CD14-positive monocyte (primary cell): ENCODE data around the gene PRR9. TPM values are rescaled to one million over a fixed set of nuclear protein-coding genes. Genes with fewer than 3 reads are reported as not detected.

Experiments
- DNase-seq, 3 donors: peaks; one replicate each; pipeline ENCODE4 v3.0.0-alpha.2; 2011 to 2022
- H2AFZ ChIP-seq: 2 replicates; pipeline ENCODE4 v1.6.0; 2012; ENCODE audit warnings: mild to moderate bottlenecking, low read depth, low read length, inconsistent platforms; ENCODE audit not compliant: insufficient read depth, poor library complexity, severe bottlenecking
- H3K27ac ChIP-seq, 2 donors: 1 replicate in 1 of 2; 2 replicates in 1 of 2; pipeline ENCODE4 v1.5.1; 2012 to 2013; ENCODE audit warnings: low read length in 2 of 2, control low read depth in 1 of 2, inconsistent platforms in 1 of 2, low read depth in 1 of 2, mild to moderate bottlenecking in 1 of 2
- H3K27me3 ChIP-seq, 2 donors: one replicate each; pipeline versions ENCODE4 v1.6.0 to v1.6.1; 2011 to 2013; ENCODE audit warnings: low read length in 2 of 2; ENCODE audit not compliant: control insufficient read depth in 2 of 2, insufficient read depth in 2 of 2
- H3K36me3 ChIP-seq, 2 donors: replicated peaks in 1 of 2; 1 replicate in 1 of 2; 2 replicates in 1 of 2; pipeline versions ENCODE4 v1.5.1 to v1.6.1; 2012 to 2013; ENCODE audit warnings: low read length in 2 of 2, control low read depth in 1 of 2, inconsistent platforms in 1 of 2, mild to moderate bottlenecking in 1 of 2; ENCODE audit not compliant: insufficient read depth in 2 of 2, control insufficient read depth in 1 of 2
- H3K4me1 ChIP-seq, 2 donors: 1 replicate in 1 of 2; 2 replicates in 1 of 2; pipeline versions ENCODE4 v1.5.1 to v1.6.1; 2012 to 2013; ENCODE audit warnings: low read length in 2 of 2, control low read depth in 1 of 2, inconsistent platforms in 1 of 2, mild to moderate bottlenecking in 1 of 2, moderate library complexity in 1 of 2; ENCODE audit not compliant: insufficient read depth in 2 of 2, control insufficient read depth in 1 of 2
- H3K4me2 ChIP-seq: replicated peaks from 2 replicates; pipeline ENCODE3; 2012; ENCODE audit warnings: low read length, moderate library complexity, mild to moderate bottlenecking; ENCODE audit not compliant: poor library complexity, severe bottlenecking; ENCODE audit errors: extremely low read depth
- H3K4me3 ChIP-seq, 3 experiments: fragments of 200-600 bp in 1 of 3; sonication (generic) in 1 of 3; replicated peaks in 1 of 3; 1 replicate in 2 of 3; 2 replicates in 1 of 3; pipeline ENCODE4 v1.5.1; 2011 to 2013; ENCODE audit warnings: low read length in 3 of 3, mild to moderate bottlenecking in 3 of 3, control low read depth in 2 of 3, low read depth in 2 of 3, inconsistent platforms in 1 of 3, moderate library complexity in 1 of 3
- H3K79me2 ChIP-seq: 2 replicates; pipeline ENCODE4 v1.6.0; 2012; ENCODE audit warnings: mild to moderate bottlenecking, control low read depth, inconsistent platforms, low read length, moderate library complexity; ENCODE audit not compliant: insufficient read depth
- H3K9ac ChIP-seq: 2 replicates; pipeline ENCODE4 v1.6.0; 2017; ENCODE audit warnings: low read length, mild to moderate bottlenecking; ENCODE audit not compliant: insufficient read depth, poor library complexity, severe bottlenecking
- H3K9me3 ChIP-seq, 2 donors: replicated peaks in 1 of 2; 1 replicate in 1 of 2; 2 replicates in 1 of 2; pipeline versions ENCODE4 v1.5.1 to v1.6.1; 2012 to 2013; ENCODE audit warnings: low read length in 2 of 2, control low read depth in 1 of 2; ENCODE audit not compliant: control insufficient read depth in 1 of 2, insufficient read depth in 1 of 2
- H4K20me1 ChIP-seq: 2 replicates; pipeline ENCODE4 v1.6.0; 2012; ENCODE audit warnings: mild to moderate bottlenecking, low read length, control low read depth, moderate library complexity; ENCODE audit not compliant: insufficient read depth
- H3K27ac Mint-ChIP-seq, 7 donors: one replicate each; pipeline ENCODE4 v1.8.0; 2020; ENCODE audit warnings: mild to moderate bottlenecking in 7 of 7, mixed read lengths in 7 of 7, moderate library complexity in 6 of 7, inconsistent platforms in 2 of 7
- H3K27me3 Mint-ChIP-seq, 3 donors: one replicate each; pipeline ENCODE4 v1.8.0; 2021 to 2022; ENCODE audit warnings: low read depth in 3 of 3, mild to moderate bottlenecking in 3 of 3, mixed read lengths in 3 of 3, moderate library complexity in 3 of 3, inconsistent platforms in 1 of 3
- H3K36me3 Mint-ChIP-seq, 2 donors: one replicate each; pipeline ENCODE4 v1.8.0; 2020; ENCODE audit warnings: mixed read lengths in 2 of 2, inconsistent platforms in 1 of 2, mild to moderate bottlenecking in 1 of 2
- H3K4me1 Mint-ChIP-seq: one replicate; pipeline ENCODE4 v1.8.0; 2020; ENCODE audit warnings: mild to moderate bottlenecking, mixed read lengths
- H3K4me3 Mint-ChIP-seq, 2 donors: one replicate each; pipeline ENCODE4 v1.8.0; 2020; ENCODE audit warnings: mild to moderate bottlenecking in 2 of 2, mixed read lengths in 2 of 2, moderate library complexity in 1 of 2
- H3K9me3 Mint-ChIP-seq, 7 donors: one replicate each; pipeline ENCODE4 v1.8.0; 2020 to 2022; ENCODE audit warnings: mixed read lengths in 7 of 7, mild to moderate bottlenecking in 6 of 7, moderate library complexity in 6 of 7, inconsistent platforms in 2 of 7
- WGBS: methylation state at CpG from one replicate; pipeline ENCODE4 v1.1.5; 2013; ENCODE audit warnings: missing lambda C conversion rate; ENCODE audit not compliant: insufficient coverage; 5-methylcytosine and 5-hydroxymethylcytosine counted together
- intact Hi-C, 2 donors: fragments of 100-400 bp; cut with micrococcal nuclease; formaldehyde crosslinking; loops; one replicate each; pipeline versions ENCODE4 v1.15.0 to v1.15.1; 2023
- polyA plus RNA-seq, 3 donors: library from polyadenylated mRNA; depleted of rRNA in 1 of 3; unstranded in 2 of 3; stranded (reverse) in 1 of 3; fragments of 300-500 nt in 2 of 3; fragments of >200 nt in 1 of 3; fragmentation: Illumina TruSeq in 2 of 3; gene quantifications; 1 replicate in 2 of 3; 2 replicates in 1 of 3; pipeline ENCODE4 v1.2.3, GENCODE V29; 2012 to 2021
- TF ChIP-seq, protein P1 (sequence below): fragments of 200-600 bp; IDR thresholded peaks from one replicate; pipeline ENCODE4 v1.8.0; 2022; ENCODE audit warnings: antibody characterized with exemption, mild to moderate bottlenecking

PRR9 gene
- polyA plus RNA-seq, 3 donors = not detected

DNA sequence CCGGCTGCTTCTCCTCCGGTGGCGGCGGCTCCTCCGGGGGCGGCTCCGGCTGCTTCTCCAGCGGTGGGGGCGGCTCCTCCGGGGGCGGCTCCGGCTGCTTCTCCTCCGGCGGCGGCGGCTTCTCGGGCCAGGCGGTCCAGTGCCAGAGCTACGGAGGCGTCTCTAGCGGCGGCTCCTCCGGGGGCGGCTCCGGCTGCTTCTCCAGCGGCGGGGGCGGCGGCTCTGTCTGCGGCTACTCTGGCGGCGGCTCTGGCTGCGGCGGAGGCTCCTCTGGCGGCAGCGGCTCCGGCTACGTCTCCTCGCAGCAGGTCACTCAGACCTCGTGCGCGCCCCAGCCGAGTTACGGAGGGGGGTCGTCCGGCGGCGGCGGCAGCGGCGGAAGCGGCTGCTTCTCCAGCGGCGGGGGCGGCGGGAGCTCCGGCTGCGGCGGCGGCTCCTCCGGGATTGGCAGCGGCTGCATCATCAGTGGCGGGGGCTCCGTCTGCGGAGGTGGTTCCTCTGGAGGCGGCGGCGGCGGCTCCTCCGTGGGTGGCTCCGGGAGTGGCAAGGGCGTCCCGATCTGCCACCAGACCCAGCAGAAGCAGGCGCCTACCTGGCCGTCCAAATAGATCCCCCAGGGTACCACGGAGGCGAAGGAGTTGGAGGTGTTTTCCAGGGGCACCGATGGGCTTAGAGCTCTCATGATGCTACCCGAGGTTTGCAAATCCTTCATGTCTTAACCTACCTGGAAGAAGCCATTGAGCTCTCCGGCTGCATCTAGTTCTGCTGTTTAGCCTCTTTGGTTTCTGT lies 44.1 kb downstream of the PRR9 start:
- Histone ChIP-seq H3K4me2 (peak overlapping the region; percentile 69), H3K27ac (no peak overlapping the region), H2AFZ (peak overlapping the region; percentile 47), H3K79me2 (no peaks in the 10 kb centered on the region), H3K9me3 (peaks cover 0 to 26% of the 10 kb centered on the region in 2 donors), H3K9ac (no peak overlapping the region), H3K4me1 (peaks cover 8 to 15% of the 10 kb centered on the region in 2 donors), H4K20me1 (no peaks in the 10 kb centered on the region), H3K4me3 (peak overlapping the region in 1 of 3 experiments; percentile 58), H3K36me3 (no peaks in the 10 kb centered on the region), H3K27me3 (peaks cover 68 to 75% of the 10 kb centered on the region in 2 donors)
- intact Hi-C loops = no loop called here
- no peak for DNase-seq
- H3K36me3 Mint-ChIP-seq = peaks cover 0 to 12% of the 10 kb centered on the region in 2 donors
- TF ChIP-seq, protein P1, sequence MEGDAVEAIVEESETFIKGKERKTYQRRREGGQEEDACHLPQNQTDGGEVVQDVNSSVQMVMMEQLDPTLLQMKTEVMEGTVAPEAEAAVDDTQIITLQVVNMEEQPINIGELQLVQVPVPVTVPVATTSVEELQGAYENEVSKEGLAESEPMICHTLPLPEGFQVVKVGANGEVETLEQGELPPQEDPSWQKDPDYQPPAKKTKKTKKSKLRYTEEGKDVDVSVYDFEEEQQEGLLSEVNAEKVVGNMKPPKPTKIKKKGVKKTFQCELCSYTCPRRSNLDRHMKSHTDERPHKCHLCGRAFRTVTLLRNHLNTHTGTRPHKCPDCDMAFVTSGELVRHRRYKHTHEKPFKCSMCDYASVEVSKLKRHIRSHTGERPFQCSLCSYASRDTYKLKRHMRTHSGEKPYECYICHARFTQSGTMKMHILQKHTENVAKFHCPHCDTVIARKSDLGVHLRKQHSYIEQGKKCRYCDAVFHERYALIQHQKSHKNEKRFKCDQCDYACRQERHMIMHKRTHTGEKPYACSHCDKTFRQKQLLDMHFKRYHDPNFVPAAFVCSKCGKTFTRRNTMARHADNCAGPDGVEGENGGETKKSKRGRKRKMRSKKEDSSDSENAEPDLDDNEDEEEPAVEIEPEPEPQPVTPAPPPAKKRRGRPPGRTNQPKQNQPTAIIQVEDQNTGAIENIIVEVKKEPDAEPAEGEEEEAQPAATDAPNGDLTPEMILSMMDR = no peak
- peaks cover 19% of the 10 kb centered on the region for H3K4me1 Mint-ChIP-seq
- WGBS = 2% methylated on average over 80 of the region's 80 CpGs
- H3K9me3 Mint-ChIP-seq = peaks cover 0 to 15% (median 11%) of the 10 kb centered on the region in 7 donors
- peaks cover 53 to 87% (median 64%) of the 10 kb centered on the region in 3 donors for H3K27me3 Mint-ChIP-seq
- H3K4me3 Mint-ChIP-seq = peak overlapping the region; percentile 48 to 87
- H3K27ac Mint-ChIP-seq = no peak overlapping the region

- H2AFZ ChIP-seq = no peak overlapping the region
Measured at GRCh38 chr1:153262070-153262366, 44.6 kb downstream of the PRR9 start.

More at GRCh38 chr1:153262070-153262366, 44.6 kb downstream of the PRR9 start:
- peaks cover 0 to 26% of the 10 kb centered on the region in 2 donors for H3K9me3 ChIP-seq
- peak overlapping the region; percentile 69 for H3K4me2 ChIP-seq
- H3K27me3 Mint-ChIP-seq = peaks cover 56 to 92% (median 68%) of the 10 kb centered on the region in 3 donors
- H3K27me3 ChIP-seq = peaks cover 72 to 79% of the 10 kb centered on the region in 2 donors
- H3K9me3 Mint-ChIP-seq = peaks cover 0 to 15% (median 11%) of the 10 kb centered on the region in 7 donors
- peaks cover 8 to 15% of the 10 kb centered on the region in 2 donors for H3K4me1 ChIP-seq
- H3K4me3 ChIP-seq = peak overlapping the region in 1 of 3 experiments; percentile 58
- H3K36me3 ChIP-seq = no peaks in the 10 kb centered on the region
- H3K27ac ChIP-seq = no peak overlapping the region
- no peaks in the 10 kb centered on the region for H3K79me2 ChIP-seq
- WGBS = 63% methylated on average over 3 of the region's 6 CpGs
- peaks cover 19% of the 10 kb centered on the region for H3K4me1 Mint-ChIP-seq
- peaks cover 0 to 12% of the 10 kb centered on the region in 2 donors for H3K36me3 Mint-ChIP-seq
- DNase-seq = no peak
- H3K9ac ChIP-seq = no peak overlapping the region
- no peaks in the 10 kb centered on the region for H4K20me1 ChIP-seq
- intact Hi-C loops = no loop called here
- TF ChIP-seq, protein P1 = no peak
- H3K27ac Mint-ChIP-seq = no peak overlapping the region
- H3K4me3 Mint-ChIP-seq = peak overlapping the region; percentile 48 to 87
